DOHH2 (cell line): ENCODE data around the gene JARID2.

ENCODE experiments used
- CTCF ChIP-seq: fragments of 200-600 bp; sonication (generic); IDR thresholded peaks from one replicate; pipeline ENCODE4 v1.5.1; 2014; ENCODE audit warnings: antibody characterized with exemption, mild to moderate bottlenecking, low read depth, low read length; ENCODE audit not compliant: poor library complexity, severe bottlenecking
- EZH2phosphoT487 ChIP-seq: fragments of 200-600 bp; sonication (generic); IDR thresholded peaks from 2 replicates; pipeline ENCODE4 v1.6.1; 2017; ENCODE audit warnings: borderline replicate concordance, mild to moderate bottlenecking, antibody characterized with exemption, low read length, moderate library complexity, mixed read lengths

- TF ChIP-seq CTCF (no peak), EZH2phosphoT487 (no peak)
Measured at GRCh38 chr6:15249371-15250019, 3.6 kb downstream of the JARID2 start.
